ENCODE measurements around the gene STOML1. TPM values are rescaled to one million over a fixed set of nuclear protein-coding genes. Genes with fewer than 3 reads are reported as not detected.

The STOML1 gene
- total and polyA plus RNA-seq, 9 of the 15 experiments (the other 6 are each of a cell fraction or from before 2014, with no cell fraction given), result 0.25 to 9.7 (median 4.6) TPM

GRCh38 chr15:73996267-73996666, 4.2 kb upstream of the STOML1 start (continued):
- TF ChIP-seq CTCFL (IDR thresholded peaks at IDR 0.05; ENCODE audit: borderline replicate concordance, insufficient read depth, low read depth, low read length, poor library complexity, severe bottlenecking) (no peak), ZNF668 (CRISPR knock-in tag; IDR thresholded peaks at IDR 0.05) (no peak), XRCC5 (IDR thresholded peaks at IDR 0.05; ENCODE audit: low read depth, low read length) (no peak)

DNA sequence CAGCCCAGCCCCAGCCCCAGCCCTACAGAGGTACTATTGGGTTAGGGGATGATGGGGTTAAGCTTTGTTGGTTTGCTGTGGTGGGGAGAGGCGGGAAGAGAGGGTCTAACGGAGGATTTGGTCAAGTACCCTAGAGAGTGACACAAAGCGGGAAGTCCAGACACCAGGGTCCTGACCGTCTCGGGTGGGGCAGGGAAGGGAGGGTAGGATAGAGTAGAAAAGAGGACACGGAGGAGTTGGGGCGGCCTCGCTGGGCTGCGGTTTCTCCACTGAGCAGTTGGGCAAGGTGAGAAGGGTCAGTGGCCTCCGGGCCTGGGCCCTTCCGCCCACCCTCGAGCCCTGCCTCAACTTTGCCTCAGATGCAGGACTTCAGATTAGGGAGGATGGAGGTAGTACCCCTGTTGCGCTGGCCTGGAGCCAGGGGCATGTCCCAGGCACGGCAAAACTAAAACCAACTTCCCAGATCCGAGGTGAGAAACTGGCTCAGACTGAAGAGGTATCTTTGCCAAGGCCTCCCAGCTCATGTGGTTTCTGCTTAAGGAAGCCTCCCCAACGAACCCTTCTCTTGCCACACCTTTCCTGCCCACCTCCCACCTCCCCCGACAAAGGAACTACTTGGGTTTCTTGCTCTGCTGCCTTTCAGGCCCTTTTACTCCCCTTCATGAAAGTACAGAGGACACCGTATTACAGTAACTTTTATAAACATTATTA, 3.0 kb upstream of the STOML1 start:
- Histone ChIP-seq H3K27ac (ENCODE audit: extremely low read depth, low read depth, low read length) (peak overlapping the region; percentile 80), H3K4me2 (ENCODE audit: insufficient read depth, low read length) (peak overlapping the region; percentile 98), H4K20me1 (replicated peaks; ENCODE audit: control insufficient read depth, insufficient read depth, low read length) (no peaks in the 10 kb centered on the region), H3K4me3 (peak overlapping the region; percentile 94), H3K9ac (ENCODE audit: insufficient read depth in 1 of 2, low read depth in 2 of 2, low read length in 2 of 2) (peak overlapping the region; percentile 86 to 97), H3K27me3 (ENCODE audit: control insufficient read depth in 2 of 2, insufficient read depth in 2 of 2, low read length in 2 of 2) (no peaks in the 10 kb centered on the region; a peak in 1 of 5 replicates), H3K9me1 (ENCODE audit: control insufficient read depth, insufficient read depth, low read length) (no peaks in the 10 kb centered on the region), H3K4me1 (replicated peaks in 1 of 2; ENCODE audit: control insufficient read depth in 2 of 2, insufficient read depth in 2 of 2, low read length in 2 of 2) (peaks cover 31 to 44% of the 10 kb centered on the region in 2 experiments), H3K79me2 (ENCODE audit: control insufficient read depth, insufficient read depth, low read length) (peaks cover 52% of the 10 kb centered on the region), H3K36me3 (ENCODE audit: control insufficient read depth, insufficient read depth, low read length) (peaks cover 25% of the 10 kb centered on the region), H3K9me3 (replicated peaks; ENCODE audit: control insufficient read depth, insufficient read depth, low read depth, low read length) (no peaks in the 10 kb centered on the region), H2AFZ (ENCODE audit: low read depth, low read length) (peak overlapping the region; percentile 50)
- intact Hi-C loops (cut with micrococcal nuclease), result loop anchor here (5.0 to 10.0 kb wide), 2 partner anchors 42 to 620 kb away; partner anchors contain the start of gene CLK3
- ATAC-seq, result peak; percentile 6
- in situ Hi-C loops (cut with MboI), result no loop called here
- peak; percentile 28 to 33 (median 30) for DNase-seq (ENCODE audit: extremely low read depth in 1 of 4, low spot score in 3 of 4)
- ChIA-PET CTCF (ENCODE audit: low intra/inter-chr PET ratio) (no interaction called here), POLR2A (interaction anchor here (0.6 to 1.2 kb wide), 3 partner anchors 10 to 729 kb away, joined by 3 to 4 read pairs (median 3); no protein-coding TSS in a partner anchor)
- FAIRE-seq, result peak; percentile 48
- 0% methylated on average over 12 of the region's 18 CpGs for whole genome bisulfite sequencing (ENCODE audit: insufficient coverage, low coverage, missing lambda C conversion rate)
- BruUV-seq (replicated peaks), result TSS peak; percentile 50
- peak; percentile 24; the same call in 1 of the 2 replicates for TF ChIP-seq RBFOX2 (IDR thresholded peaks at IDR 0.05; ENCODE audit: low read depth, low read length)
- TF ChIP-seq EP400 (IDR thresholded peaks at IDR 0.05), result 0 out of 2 replicates have a peak, but pooled peaks have one; percentile 10
- no peak for TF ChIP-seq HMGXB4 (CRISPR knock-in tag; IDR thresholded peaks at IDR 0.05)
- no peak for TF ChIP-seq GMEB1 (CRISPR knock-in tag; IDR thresholded peaks at IDR 0.05)
- TF ChIP-seq ZC3H4 (CRISPR knock-in tag; IDR thresholded peaks at IDR 0.05; ENCODE audit: borderline replicate concordance), result 0 out of 2 replicates have a peak, but pooled peaks have one; percentile 27
- TF ChIP-seq RBBP5 (IDR thresholded peaks at IDR 0.05; ENCODE audit: borderline replicate concordance, insufficient read depth, low read length, poor library complexity, severe bottlenecking), result peak; percentile 68
- TF ChIP-seq CEBPB (tag; IDR thresholded peaks at IDR 0.05), result 0 out of 2 replicates have a peak, but pooled peaks have one; percentile 8
- TF ChIP-seq SMARCE1 (IDR thresholded peaks at IDR 0.05), result no peak
